Neural progenitor cell (in vitro differentiated cells): Measurements from ENCODE around the gene BFSP2.

Source experiments
- CTCF ChIP-seq: fragments of 200-600 bp; sonication (generic); IDR thresholded peaks from 2 replicates; pipeline ENCODE4 v1.5.1; 2017; ENCODE audit warnings: antibody characterized with exemption, mild to moderate bottlenecking
- EZH2 ChIP-seq: fragments of 200-600 bp; sonication (generic); IDR thresholded peaks from 2 replicates; pipeline ENCODE4 v1.6.1; 2017; ENCODE audit warnings: antibody characterized with exemption, mild to moderate bottlenecking, moderate library complexity

DNA sequence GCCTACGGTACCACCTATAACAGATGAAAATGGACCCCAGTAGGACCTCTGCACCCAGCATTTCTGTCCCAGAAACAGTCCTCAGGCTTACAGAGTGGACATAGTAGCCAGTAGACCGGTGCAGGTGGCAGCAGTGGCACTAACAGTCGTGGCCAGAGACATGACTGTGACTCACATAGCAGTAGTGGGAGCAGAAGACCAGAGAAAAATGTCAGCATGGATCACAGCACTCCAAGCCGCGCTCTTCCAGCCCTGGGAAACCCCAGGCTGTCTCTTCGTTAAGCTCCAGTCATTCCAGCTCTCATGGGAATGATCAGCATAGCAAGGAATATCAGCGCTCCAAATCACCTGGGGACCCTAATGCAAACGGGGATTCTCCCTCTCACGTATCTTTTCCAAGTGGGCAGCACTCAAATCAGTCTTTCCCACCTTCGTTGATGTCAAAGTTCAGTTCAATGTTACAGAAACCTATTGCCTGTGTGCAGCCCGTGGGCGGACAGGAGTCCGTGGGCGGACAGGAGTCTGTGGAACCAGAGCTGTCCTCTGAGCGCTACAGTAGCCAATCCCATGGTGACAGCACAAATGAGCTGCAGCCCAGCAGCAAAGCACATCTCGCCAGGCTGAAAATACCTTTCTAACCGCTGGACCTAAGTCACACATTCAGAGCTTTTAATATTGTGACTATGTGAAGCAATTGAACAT, 10.5 kb downstream of the BFSP2 start:
- TF ChIP-seq CTCF (no peak), EZH2 (no peak)
